IPS-11a (cell line): ENCODE data around the gene IGFBP6.

Source experiments
- H3K4me3 ChIP-seq: one replicate; pipeline ENCODE4 v1.5.1; 2013; ENCODE audit warnings: low read depth, low read length, control low read depth

The IGFBP6 gene

GRCh38 chr12:53058674-53059433 lies 38.6 kb upstream of the IGFBP6 start:
- H3K4me3 ChIP-seq, result no peak overlapping the region

- no peak overlapping the region for H3K4me3 ChIP-seq
These were observed 37.9 kb upstream of the IGFBP6 start for GRCh38 chr12:53059434-53060063.

GRCh38 chr12:53060064-53060720 lies 37.3 kb upstream of the IGFBP6 start:
- no peak overlapping the region for H3K4me3 ChIP-seq

GRCh38 chr12:53060721-53061276 lies 36.7 kb upstream of the IGFBP6 start:
- H3K4me3 ChIP-seq, result no peak overlapping the region

- no peak overlapping the region for H3K4me3 ChIP-seq
These were observed 36.0 kb upstream of the IGFBP6 start for GRCh38 chr12:53061404-53062010.

- no peak overlapping the region for H3K4me3 ChIP-seq
These were observed 35.2 kb upstream of the IGFBP6 start for GRCh38 chr12:53062011-53062961.

- H3K4me3 ChIP-seq, result no peak overlapping the region
These were observed 34.3 kb upstream of the IGFBP6 start for GRCh38 chr12:53062977-53063707.

GRCh38 chr12:53063708-53064612 lies 33.5 kb upstream of the IGFBP6 start:
- H3K4me3 ChIP-seq, result no peak overlapping the region

- H3K4me3 ChIP-seq, result no peak overlapping the region
These were observed 32.6 kb upstream of the IGFBP6 start for GRCh38 chr12:53064613-53065436.

GRCh38 chr12:53065470-53065869 lies 32.0 kb upstream of the IGFBP6 start:
- no peak overlapping the region for H3K4me3 ChIP-seq

GRCh38 chr12:53065975-53066931 lies 31.2 kb upstream of the IGFBP6 start:
- no peak overlapping the region for H3K4me3 ChIP-seq

GRCh38 chr12:53067074-53067992 lies 30.1 kb upstream of the IGFBP6 start:
- no peak overlapping the region for H3K4me3 ChIP-seq

GRCh38 chr12:53067993-53068770 lies 29.3 kb upstream of the IGFBP6 start:
- no peak overlapping the region for H3K4me3 ChIP-seq

- no peak overlapping the region for H3K4me3 ChIP-seq
These were observed 28.5 kb upstream of the IGFBP6 start for GRCh38 chr12:53068811-53069585.
